Inferior parietal cortex (tissue), 1 donor: Measurements from ENCODE around the gene GGA2.
A peak's percentile ranks its signal among the peaks of the same experiment; 100 is the strongest.
"Not testable (repeated sequence)": the region's sequence is repeated elsewhere in the genome, so short reads cannot be mapped to it uniquely, and the experiment has no call there.

Source experiments
- DNase-seq: peaks from one replicate; pipeline ENCODE4 v3.0.0-alpha.2; 2016; ENCODE audit errors: extremely low spot score

The GGA2 gene

DNA sequence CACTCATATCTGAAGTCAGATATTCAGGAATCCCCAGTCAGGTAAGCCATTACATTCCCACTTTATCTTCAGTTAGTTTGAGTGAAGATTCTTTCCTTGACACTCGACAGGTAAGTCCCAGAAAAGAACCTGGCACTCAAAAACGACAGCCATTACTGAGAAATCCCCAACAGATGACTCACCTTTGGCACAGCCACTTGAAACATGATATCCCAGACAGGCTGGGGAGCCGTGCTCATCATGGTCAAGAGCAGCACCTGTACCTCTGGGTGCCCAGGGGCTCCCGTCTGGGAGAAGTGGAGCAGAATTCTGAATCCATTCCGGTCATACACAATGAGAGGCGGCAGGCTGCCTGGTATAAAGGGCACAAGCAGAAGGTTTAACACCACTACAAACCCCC lies 40.5 kb downstream of the GGA2 start:
- no peak for DNase-seq

DNA sequence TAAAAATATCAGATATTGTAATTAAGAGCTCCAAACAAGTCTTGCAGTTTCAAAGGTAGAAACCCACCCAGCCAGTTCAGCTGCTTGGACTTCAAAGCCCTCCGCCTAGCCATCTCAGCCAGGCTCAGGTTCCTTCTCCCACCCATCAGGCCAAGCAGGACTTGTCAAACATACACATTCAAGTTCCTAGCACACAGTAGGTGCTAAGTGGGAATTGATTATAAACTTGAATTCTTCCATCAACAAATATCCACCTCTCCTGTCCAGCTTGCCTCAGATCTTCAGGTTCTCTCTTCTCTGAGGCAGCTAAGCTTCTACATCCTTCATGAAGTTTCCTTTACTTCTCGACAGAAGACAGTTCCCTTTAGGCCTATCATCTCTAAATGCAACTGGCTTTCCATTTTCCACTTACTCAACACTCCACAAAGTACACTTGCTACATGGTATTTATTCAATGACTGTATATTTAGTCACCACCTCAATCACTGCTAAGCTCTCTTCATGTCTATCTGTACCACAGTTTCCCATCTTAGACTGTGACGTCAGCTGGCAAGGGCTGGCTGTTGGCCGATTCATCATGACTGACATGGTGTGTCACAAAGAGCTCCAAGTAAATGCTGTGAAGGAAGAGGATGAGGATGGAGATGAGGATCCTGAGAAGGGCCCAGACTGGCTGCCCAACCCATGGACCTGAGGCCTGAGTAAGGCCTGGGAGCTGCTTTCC lies 44.0 kb downstream of the GGA2 start:
- DNase-seq = no peak

DNA sequence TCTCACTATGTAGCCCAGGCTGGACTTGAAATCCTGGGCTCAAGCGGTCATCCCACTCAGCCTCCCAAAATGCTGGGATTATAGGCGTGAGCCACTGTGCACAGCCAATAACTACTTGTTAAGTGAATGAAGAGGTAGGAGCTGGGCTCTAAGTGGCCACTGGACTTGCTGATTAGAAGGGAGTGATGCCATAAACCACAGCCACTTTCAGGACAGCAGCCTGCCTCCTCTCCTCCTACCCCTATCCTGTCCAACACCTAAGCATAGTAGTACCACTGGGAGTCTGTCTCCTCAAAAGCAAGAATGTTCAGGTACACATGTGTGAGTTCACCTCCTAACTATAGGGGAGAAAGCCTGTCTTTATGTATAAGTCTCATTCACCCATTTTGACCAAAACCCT lies 45.1 kb downstream of the GGA2 start:
- DNase-seq = no peak

- peak; percentile 60 for DNase-seq
Observed at GRCh38 chr16:23464196-23464595, 46.1 kb downstream of the GGA2 start.

- peak; percentile 56 for DNase-seq
Observed at GRCh38 chr16:23462994-23463393, 47.3 kb downstream of the GGA2 start.

- DNase-seq = no peak
Observed at GRCh38 chr16:23453338-23454052, 56.8 kb downstream of the GGA2 start.

- DNase-seq = peak; percentile 90
Observed at GRCh38 chr16:23452572-23453337, 57.5 kb downstream of the GGA2 start, which contains the start of gene COG7. Gene COG7, minus strand, starts transcription at chr16:23453189. Its CDS starts 195 bp downstream, at chr16:23452994.

GRCh38 chr16:23452221-23452571 lies 58.1 kb downstream of the GGA2 start:
- no peak for DNase-seq

DNA sequence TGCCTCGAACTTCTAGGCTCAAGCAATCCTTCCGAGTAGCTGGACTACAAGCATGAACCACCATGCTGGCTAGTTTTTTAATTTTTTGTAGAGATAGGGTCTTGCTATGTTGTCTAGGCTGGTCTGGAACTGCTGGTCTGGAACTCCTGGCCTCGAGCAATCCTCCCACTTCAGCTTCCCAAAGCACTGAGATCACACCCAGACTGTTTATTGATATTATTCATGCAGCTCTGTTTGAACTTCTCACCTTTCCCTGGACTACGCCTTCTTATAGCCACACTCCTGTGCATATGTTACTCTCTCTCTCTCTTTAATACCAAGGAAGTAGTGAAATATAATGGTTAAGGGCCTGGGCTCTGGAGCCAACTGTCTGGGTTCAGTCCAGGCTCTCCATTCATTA lies 61.9 kb downstream of the GGA2 start:
- no peak for DNase-seq

DNA sequence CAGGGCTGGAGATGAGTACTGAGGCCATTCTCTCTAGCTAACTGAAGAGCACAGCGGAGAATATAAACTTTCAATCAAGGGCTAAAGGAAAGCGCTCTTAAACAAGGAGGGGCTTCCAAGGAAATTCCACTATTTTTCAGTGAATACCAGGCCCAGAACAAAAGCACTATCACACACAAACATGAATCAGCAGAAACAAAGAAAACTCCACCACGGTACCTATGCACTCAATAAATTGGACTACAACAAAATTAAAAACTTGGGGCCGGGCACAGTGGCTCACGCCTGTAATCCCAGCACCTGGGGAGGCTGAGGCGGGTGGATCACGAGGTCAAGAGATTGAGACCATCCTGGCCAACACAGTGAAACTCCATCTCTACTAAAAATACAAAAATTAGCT lies 72.8 kb downstream of the GGA2 start:
- not testable (repeated sequence) for DNase-seq

GRCh38 chr16:23436951-23437350 lies 73.3 kb downstream of the GGA2 start:
- DNase-seq = no peak

DNA sequence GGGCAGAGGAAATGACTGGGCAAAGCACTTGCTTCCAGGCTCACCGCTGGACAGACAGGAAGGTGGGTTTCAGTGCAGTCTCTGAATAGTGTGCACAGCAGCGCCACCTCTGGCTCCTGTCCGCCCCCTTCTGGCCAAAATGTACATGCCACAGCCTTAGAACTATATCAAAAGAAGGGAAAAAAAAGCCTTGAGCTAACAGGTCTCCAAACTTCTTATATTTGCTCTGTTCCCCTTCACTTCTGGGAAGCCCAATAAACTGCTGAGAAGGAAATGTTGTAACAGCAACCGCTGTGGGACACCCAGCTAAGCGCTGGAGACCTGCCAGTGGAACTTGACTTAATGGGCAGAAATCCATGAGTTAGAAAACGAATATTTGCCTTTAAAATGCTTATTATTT lies 74.8 kb downstream of the GGA2 start:
- peak; percentile 32 for DNase-seq

- DNase-seq = peak; percentile 90
Observed at GRCh38 chr16:23434380-23434779, 75.9 kb downstream of the GGA2 start.

GRCh38 chr16:23433261-23433920 lies 76.9 kb downstream of the GGA2 start:
- no peak for DNase-seq

DNA sequence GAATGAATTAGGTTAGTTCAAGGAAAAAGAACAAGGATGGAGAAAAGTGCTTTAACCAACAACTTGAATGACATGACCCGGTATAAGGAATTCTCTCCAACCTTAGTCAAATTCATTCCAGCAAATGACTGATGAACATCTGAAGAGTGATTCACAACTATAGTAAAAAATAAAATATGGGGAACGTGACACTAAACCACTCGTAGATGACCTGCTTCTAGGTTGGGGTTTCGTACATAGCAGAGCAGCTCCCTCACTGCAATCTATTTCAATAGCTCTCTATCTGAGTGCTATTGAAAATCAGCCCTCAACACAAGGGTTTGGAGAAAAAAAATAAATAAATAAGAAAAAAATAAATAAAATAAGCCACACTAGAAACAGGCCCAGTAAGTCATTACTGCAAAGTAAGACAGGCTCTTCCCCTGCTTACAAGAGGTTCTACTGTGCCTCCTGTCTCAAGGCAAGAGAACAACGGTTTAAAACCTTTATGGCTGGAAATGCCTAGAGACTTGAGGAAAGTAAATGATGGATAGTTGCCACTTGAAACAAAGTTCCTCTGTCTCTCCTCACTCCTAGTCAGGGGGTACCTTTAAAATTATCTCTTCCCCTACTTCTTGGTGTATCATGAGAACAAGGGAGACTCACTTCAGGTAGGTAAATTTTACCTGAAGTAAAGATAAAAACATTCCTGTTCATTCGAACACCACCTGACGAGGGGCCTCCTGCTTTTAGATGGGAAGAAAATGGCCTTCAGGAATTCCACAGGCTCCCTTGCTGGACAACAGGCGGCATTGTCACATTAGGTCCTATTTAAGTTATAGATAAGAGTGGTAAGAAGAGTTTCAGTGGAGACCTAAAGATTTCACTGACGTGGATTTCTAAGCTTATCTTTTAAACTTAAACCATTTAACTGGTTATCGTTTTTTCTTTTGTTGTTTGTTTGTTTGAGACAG lies 77.8 kb downstream of the GGA2 start:
- DNase-seq = no peak

DNA sequence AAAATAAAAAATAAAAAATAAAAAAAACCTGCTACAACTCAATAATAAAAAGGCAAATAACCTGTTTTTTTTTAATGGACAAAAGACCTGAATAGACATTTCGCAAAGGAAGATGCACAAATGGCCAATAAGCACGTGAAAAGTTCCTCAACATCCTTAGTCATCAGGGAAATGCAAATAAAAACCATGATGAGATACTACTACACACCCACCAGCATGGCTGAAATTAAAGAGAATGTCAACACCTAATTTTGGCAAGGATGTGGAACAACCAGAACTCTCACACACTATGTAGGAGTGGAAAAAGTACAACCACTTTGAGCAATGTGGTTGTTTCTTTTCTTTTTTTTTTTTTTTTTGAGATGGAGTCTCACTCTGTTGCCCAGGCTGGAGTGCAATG lies 81.9 kb downstream of the GGA2 start:
- DNase-seq = peak; percentile 16

GRCh38 chr16:23424292-23424958 lies 85.9 kb downstream of the GGA2 start:
- no peak for DNase-seq

DNA sequence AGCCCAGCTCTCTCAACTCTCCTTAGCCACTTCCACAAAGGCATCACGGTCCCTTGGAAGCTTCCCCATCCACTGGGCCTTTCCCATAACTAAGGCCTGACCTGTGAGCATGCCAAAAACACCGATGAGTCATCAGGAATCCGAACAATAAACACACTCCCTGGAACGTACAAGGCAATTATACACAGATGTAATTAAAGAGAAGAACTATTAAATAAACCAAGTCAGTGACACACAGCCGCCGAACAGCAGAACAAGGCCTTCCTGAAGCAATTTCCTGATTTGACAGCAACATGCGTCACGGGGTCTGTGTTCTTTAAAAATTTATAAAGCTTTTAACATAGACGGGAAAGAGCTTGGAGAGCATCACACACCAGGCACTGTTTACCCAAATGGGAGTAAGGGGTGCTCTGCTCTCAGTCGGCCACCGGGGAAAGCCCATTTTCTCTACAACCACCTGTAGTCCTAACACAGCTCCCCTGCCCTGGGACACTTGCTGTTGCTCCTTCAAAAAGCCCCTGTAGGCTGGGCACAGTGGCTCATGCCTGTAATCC lies 86.7 kb downstream of the GGA2 start:
- DNase-seq = no peak

- DNase-seq = no peak
Observed at GRCh38 chr16:23420011-23420410, 90.3 kb downstream of the GGA2 start.

- DNase-seq = no peak
Observed at GRCh38 chr16:23416816-23417215, 93.5 kb downstream of the GGA2 start.
